ENCODE measurements around the gene HOXA9.

GRCh38 chr7:27154901-27155815, 10.2 kb downstream of the HOXA9 start:
- TF ChIP-seq POLR2AphosphoS5 (IDR thresholded peaks at IDR 0.05) (no peak), POLR2A (IDR thresholded peaks at IDR 0.05) (no peak)
